SK-N-SH (cell line): ENCODE results near the gene QKI. TPM values are rescaled to one million over a fixed set of nuclear protein-coding genes. Genes with fewer than 3 reads are reported as not detected.

ENCODE experiments used
- CTCF ChIA-PET: fragments of 300-600, 350-600 bp; formaldehyde crosslinking; extraction: SDS; loops from one replicate; lab custom pipeline; 2021; lab: Yijun Ruan, JAX
- POLR2A ChIA-PET: fragments of 350-600 bp; sonication (Branson Sonifier 250); formaldehyde crosslinking; extraction: SDS; loops from one replicate; lab custom pipeline; 2020; ENCODE audit warnings: antibody characterized with exemption, inconsistent platforms; lab: Yijun Ruan, JAX
- DNase-seq: peaks from one replicate; pipeline ENCODE4 v3.0.0; 2012
- H2AFZ ChIP-seq: fragments of 200-600 bp; sonication (generic); 2 replicates; pipeline ENCODE4 v1.8.1; 2016; ENCODE audit warnings: antibody characterized with exemption, mild to moderate bottlenecking, low read depth
- H3F3A ChIP-seq: fragments of 200-600 bp; sonication (generic); replicated peaks from 2 replicates; pipeline ENCODE3; 2016; ENCODE audit warnings: antibody characterized with exemption, mild to moderate bottlenecking; ENCODE audit not compliant: insufficient read depth
- H3K27ac ChIP-seq, 2 experiments: fragments of 200-500 bp in 1 of 2; fragments of 200-600 bp in 1 of 2; sonication (Bioruptor generic) in 1 of 2; sonication (generic), shearing (Covaris generic) in 1 of 2; 2 replicates each; pipeline versions ENCODE4 v1.5.1 to v1.6.1; 2014 to 2016; ENCODE audit warnings: low read depth in 2 of 2, inconsistent platforms in 1 of 2, low read length in 1 of 2, mild to moderate bottlenecking in 1 of 2, mixed read lengths in 1 of 2
- H3K27me3 ChIP-seq: fragments of 200-600 bp; sonication (generic), shearing (Covaris generic); 2 replicates; pipeline ENCODE4 v1.6.1; 2016; ENCODE audit warnings: mixed run types; ENCODE audit not compliant: insufficient read depth
- H3K36me3 ChIP-seq, 2 experiments: fragments of 200-500 bp in 1 of 2; fragments of 200-600 bp in 1 of 2; sonication (Bioruptor generic) in 1 of 2; sonication (generic) in 1 of 2; replicated peaks in 1 of 2; 2 replicates each; pipeline versions ENCODE3 to v1.5.1; 2014 to 2016; ENCODE audit warnings: low read length in 1 of 2, mild to moderate bottlenecking in 1 of 2; ENCODE audit not compliant: insufficient read depth in 2 of 2, control insufficient read depth in 1 of 2
- H3K4me1 ChIP-seq, 2 experiments: fragments of 200-500 bp in 1 of 2; fragments of 200-600 bp in 1 of 2; sonication (Bioruptor generic) in 1 of 2; sonication (generic), shearing (Covaris generic) in 1 of 2; 2 replicates each; pipeline versions ENCODE4 v1.5.1 to v1.6.1; 2014 to 2016; ENCODE audit warnings: low read depth in 1 of 2, low read length in 1 of 2, mixed run types in 1 of 2; ENCODE audit not compliant: insufficient read depth in 2 of 2, control insufficient read depth in 1 of 2
- H3K4me2 ChIP-seq: fragments of 200-600 bp; sonication (generic), shearing (Covaris generic); 2 replicates; pipeline ENCODE4 v1.6.1; 2017; ENCODE audit warnings: mixed run types
- H3K4me3 ChIP-seq, 2 experiments: fragments of 200-500 bp in 1 of 2; fragments of 200-600 bp in 1 of 2; sonication (Bioruptor generic) in 1 of 2; sonication (generic), shearing (Covaris generic) in 1 of 2; 2 replicates each; pipeline versions ENCODE4 v1.5.1 to v1.8.1; 2014 to 2016; ENCODE audit warnings: low read depth in 2 of 2, inconsistent platforms in 1 of 2, low read length in 1 of 2, mild to moderate bottlenecking in 1 of 2, mixed read lengths in 1 of 2, moderate library complexity in 1 of 2
- H3K79me2 ChIP-seq: fragments of 200-600 bp; sonication (generic); 2 replicates; pipeline ENCODE4 v1.8.1; 2017; ENCODE audit warnings: mild to moderate bottlenecking; ENCODE audit not compliant: insufficient read depth
- H3K9ac ChIP-seq: fragments of 200-600 bp; sonication (generic); 2 replicates; pipeline ENCODE4 v1.6.1; 2017; ENCODE audit warnings: mixed run types
- H3K9me2 ChIP-seq: fragments of 200-600 bp; sonication (generic); 2 replicates; pipeline ENCODE4 v1.6.1; 2017; ENCODE audit warnings: mixed run types
- H3K9me3 ChIP-seq: fragments of 200-600 bp; sonication (generic); 2 replicates; pipeline ENCODE4 v1.6.1; 2017; ENCODE audit warnings: mixed run types, mild to moderate bottlenecking, moderate library complexity
- H4K20me1 ChIP-seq: fragments of 200-600 bp; sonication (generic); 2 replicates; pipeline ENCODE4 v1.6.1; 2017; ENCODE audit warnings: mild to moderate bottlenecking, mixed run types; ENCODE audit not compliant: insufficient read depth
- CHD2 ChIP-seq: fragments of 150-350 bp; IDR thresholded peaks from 2 replicates; pipeline ENCODE4 v1.6.1; 2018; ENCODE audit warnings: low read length; ENCODE audit not compliant: partially characterized antibody
- ELF1 ChIP-seq: IDR thresholded peaks from 2 replicates; pipeline ENCODE4 v1.4.0; 2012
- EP300 ChIP-seq, 2 experiments: IDR thresholded peaks; 2 replicates each; pipeline versions ENCODE4 v1.4.0 to v1.6.1; 2012; ENCODE audit warnings: borderline replicate concordance in 1 of 2, low read depth in 1 of 2, low read length in 1 of 2
- EZH2phosphoT487 ChIP-seq: fragments of 200-600 bp; sonication (generic); IDR thresholded peaks from 2 replicates; pipeline ENCODE4 v1.6.1; 2017; ENCODE audit warnings: low read depth, mixed run types, mild to moderate bottlenecking, antibody characterized with exemption, moderate library complexity, borderline replicate concordance
- FOXJ3 ChIP-seq: sonication (generic); formaldehyde crosslinking; IDR thresholded peaks from 2 replicates; pipeline ENCODE4 v1.5.1; 2020; ENCODE audit warnings: mild to moderate bottlenecking, missing genetic modification reagents
- FOXM1 ChIP-seq: IDR thresholded peaks from 2 replicates; pipeline ENCODE4 v1.4.0; 2012; ENCODE audit warnings: low read depth, mild to moderate bottlenecking
- JUND ChIP-seq: IDR thresholded peaks from 2 replicates; pipeline ENCODE4 v1.4.0; 2012
- MXI1 ChIP-seq: IDR thresholded peaks from 2 replicates; pipeline ENCODE4 v1.6.1; 2012; ENCODE audit warnings: mild to moderate bottlenecking, low read depth, low read length, improper control_type of control experiment
- POLR2AphosphoS5 ChIP-seq: IDR thresholded peaks from 2 replicates; pipeline ENCODE4 v1.6.1; 2012; ENCODE audit warnings: low read depth, low read length
- RCOR1 ChIP-seq: fragments of 150-350 bp; IDR thresholded peaks from 2 replicates; pipeline ENCODE4 v1.6.1; 2017; ENCODE audit warnings: antibody characterized with exemption, low read length
- RXRA ChIP-seq: IDR thresholded peaks from 2 replicates; pipeline ENCODE4 v1.4.0; 2012; ENCODE audit warnings: low read depth, mild to moderate bottlenecking, borderline replicate concordance
- SIN3A ChIP-seq: IDR thresholded peaks from 2 replicates; pipeline ENCODE4 v1.6.1; 2012; ENCODE audit warnings: low read depth, mild to moderate bottlenecking, low read length, moderate library complexity, borderline replicate concordance
- SMC3 ChIP-seq: IDR thresholded peaks from 2 replicates; pipeline ENCODE4 v1.6.1; 2012; ENCODE audit warnings: low read depth, low read length, improper control_type of control experiment
- TAF1 ChIP-seq: IDR thresholded peaks from 2 replicates; pipeline ENCODE4 v1.6.1; 2012; ENCODE audit warnings: low read depth, mild to moderate bottlenecking, low read length, moderate library complexity, borderline replicate concordance
- TCF12 ChIP-seq: IDR thresholded peaks from 2 replicates; pipeline ENCODE4 v1.4.0; 2012
- TEAD4 ChIP-seq: IDR thresholded peaks from 2 replicates; pipeline ENCODE4 v1.4.0; 2012; ENCODE audit warnings: mild to moderate bottlenecking, borderline replicate concordance; ENCODE audit not compliant: insufficient read depth
- YY1 ChIP-seq: IDR thresholded peaks from 2 replicates; pipeline ENCODE4 v1.4.0; 2012; ENCODE audit warnings: low read depth, mild to moderate bottlenecking
- WGBS: methylation state at CpG from one replicate; pipeline ENCODE4 v1.1.6; 2017; ENCODE audit warnings: low lambda C conversion rate; 5-methylcytosine and 5-hydroxymethylcytosine counted together
- polyA plus RNA-seq, 3 experiments: library from polyadenylated mRNA; depleted of rRNA; stranded (reverse); fragments of >200 nt; gene quantifications; 2 replicates each; pipeline ENCODE4 v1.2.3, GENCODE V29; 2012
- TF ChIP-seq, protein P1 (sequence below): fragments of 200-600 bp; sonication (generic); IDR thresholded peaks from 2 replicates; pipeline ENCODE4 v1.6.1; 2017; ENCODE audit warnings: antibody characterized with exemption, mild to moderate bottlenecking, moderate library complexity
- TF ChIP-seq, protein P2 (sequence below): IDR thresholded peaks from 2 replicates; pipeline ENCODE4 v1.6.1; 2012; ENCODE audit warnings: mild to moderate bottlenecking, low read depth, low read length, moderate library complexity
- TF ChIP-seq, protein P3 (sequence below): IDR thresholded peaks from 2 replicates; pipeline ENCODE4 v1.4.0; 2012; ENCODE audit warnings: low read depth, borderline replicate concordance
- TF ChIP-seq, protein P4 (sequence below): IDR thresholded peaks from 2 replicates; pipeline ENCODE4; 2012
- TF ChIP-seq, protein P5 (sequence below): IDR thresholded peaks from 2 replicates; pipeline ENCODE4 v1.4.0; 2012; ENCODE audit warnings: low read depth

Gene QKI
- polyA plus RNA-seq, 1 of the 3 experiments (the other 2 are of a cell fraction) = 51.1 TPM

DNA sequence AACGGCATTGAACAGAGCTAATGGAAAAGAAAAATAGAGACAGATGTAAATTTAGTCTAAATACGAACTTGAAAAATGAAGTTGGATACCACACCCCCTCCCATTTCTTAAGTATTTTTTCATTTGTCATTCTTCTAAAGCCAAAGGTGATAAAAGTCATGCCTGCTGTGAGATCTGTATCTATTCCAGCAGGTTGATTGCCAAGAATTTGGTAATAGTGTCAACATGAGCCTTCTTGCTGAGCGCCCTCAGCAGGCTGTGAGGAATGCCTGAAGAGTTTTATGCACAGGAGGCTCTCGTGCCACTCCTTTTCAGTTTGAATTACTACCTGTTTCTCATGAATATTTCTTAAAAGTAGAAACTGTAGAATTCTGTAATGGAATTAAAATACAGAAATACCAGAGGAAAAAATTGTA is 165.4 kb downstream of the QKI start (continued):
- TF ChIP-seq RXRA (no peak), FOXJ3 (CRISPR knock-in tag) (no peak)

DNA sequence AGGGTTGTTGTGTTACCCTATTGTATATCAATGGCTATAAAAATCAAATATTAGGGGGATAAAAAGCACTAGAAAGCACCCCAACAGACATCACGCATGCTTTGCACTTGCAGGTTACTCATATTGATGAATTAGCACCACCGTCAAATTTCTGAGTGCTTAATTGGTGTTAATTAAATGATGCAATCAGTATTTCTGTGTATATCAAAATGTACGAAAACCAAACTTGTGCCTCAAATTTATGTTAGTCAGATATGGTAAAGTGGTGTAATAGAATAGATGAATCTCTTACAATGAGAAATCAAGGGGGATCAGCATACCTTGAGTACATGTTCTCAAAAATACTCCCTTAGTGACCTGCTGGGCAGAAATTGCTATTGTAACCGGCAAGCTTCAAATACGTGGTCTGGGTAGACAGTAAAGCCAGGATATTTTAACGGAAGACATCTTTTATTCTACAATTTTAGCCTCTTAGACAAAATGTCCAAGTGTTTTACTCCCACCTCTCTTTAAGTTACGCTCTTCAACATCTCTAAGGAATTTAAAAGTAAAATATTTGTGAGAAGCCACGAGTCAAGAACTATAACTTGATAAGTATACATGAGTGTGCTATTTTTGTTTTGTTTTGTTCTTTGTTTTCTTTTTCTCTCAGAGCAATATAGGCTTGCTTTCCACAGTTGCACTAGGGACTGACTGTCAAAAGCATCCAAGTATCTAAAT is 166.0 kb downstream of the QKI start:
- no peaks in the 10 kb centered on the region for H3K9me3 ChIP-seq
- H3K9ac ChIP-seq = no peak overlapping the region
- peaks cover 0 to 4% of the 10 kb centered on the region in 2 experiments; a peak in 1 of 4 replicates for H3K4me1 ChIP-seq
- no peak overlapping the region for H3K4me2 ChIP-seq
- POLR2A ChIA-PET = no interaction called here
- no peak for DNase-seq
- TF ChIP-seq EP300 (IDR thresholded peaks at IDR 0.05; ENCODE audit: borderline replicate concordance in 1 of 2, low read depth in 1 of 2, low read length in 1 of 2) = no peak
- TF ChIP-seq POLR2AphosphoS5 = no peak
- TF ChIP-seq, protein P1, sequence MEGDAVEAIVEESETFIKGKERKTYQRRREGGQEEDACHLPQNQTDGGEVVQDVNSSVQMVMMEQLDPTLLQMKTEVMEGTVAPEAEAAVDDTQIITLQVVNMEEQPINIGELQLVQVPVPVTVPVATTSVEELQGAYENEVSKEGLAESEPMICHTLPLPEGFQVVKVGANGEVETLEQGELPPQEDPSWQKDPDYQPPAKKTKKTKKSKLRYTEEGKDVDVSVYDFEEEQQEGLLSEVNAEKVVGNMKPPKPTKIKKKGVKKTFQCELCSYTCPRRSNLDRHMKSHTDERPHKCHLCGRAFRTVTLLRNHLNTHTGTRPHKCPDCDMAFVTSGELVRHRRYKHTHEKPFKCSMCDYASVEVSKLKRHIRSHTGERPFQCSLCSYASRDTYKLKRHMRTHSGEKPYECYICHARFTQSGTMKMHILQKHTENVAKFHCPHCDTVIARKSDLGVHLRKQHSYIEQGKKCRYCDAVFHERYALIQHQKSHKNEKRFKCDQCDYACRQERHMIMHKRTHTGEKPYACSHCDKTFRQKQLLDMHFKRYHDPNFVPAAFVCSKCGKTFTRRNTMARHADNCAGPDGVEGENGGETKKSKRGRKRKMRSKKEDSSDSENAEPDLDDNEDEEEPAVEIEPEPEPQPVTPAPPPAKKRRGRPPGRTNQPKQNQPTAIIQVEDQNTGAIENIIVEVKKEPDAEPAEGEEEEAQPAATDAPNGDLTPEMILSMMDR = no peak
- TF ChIP-seq, protein P2, sequence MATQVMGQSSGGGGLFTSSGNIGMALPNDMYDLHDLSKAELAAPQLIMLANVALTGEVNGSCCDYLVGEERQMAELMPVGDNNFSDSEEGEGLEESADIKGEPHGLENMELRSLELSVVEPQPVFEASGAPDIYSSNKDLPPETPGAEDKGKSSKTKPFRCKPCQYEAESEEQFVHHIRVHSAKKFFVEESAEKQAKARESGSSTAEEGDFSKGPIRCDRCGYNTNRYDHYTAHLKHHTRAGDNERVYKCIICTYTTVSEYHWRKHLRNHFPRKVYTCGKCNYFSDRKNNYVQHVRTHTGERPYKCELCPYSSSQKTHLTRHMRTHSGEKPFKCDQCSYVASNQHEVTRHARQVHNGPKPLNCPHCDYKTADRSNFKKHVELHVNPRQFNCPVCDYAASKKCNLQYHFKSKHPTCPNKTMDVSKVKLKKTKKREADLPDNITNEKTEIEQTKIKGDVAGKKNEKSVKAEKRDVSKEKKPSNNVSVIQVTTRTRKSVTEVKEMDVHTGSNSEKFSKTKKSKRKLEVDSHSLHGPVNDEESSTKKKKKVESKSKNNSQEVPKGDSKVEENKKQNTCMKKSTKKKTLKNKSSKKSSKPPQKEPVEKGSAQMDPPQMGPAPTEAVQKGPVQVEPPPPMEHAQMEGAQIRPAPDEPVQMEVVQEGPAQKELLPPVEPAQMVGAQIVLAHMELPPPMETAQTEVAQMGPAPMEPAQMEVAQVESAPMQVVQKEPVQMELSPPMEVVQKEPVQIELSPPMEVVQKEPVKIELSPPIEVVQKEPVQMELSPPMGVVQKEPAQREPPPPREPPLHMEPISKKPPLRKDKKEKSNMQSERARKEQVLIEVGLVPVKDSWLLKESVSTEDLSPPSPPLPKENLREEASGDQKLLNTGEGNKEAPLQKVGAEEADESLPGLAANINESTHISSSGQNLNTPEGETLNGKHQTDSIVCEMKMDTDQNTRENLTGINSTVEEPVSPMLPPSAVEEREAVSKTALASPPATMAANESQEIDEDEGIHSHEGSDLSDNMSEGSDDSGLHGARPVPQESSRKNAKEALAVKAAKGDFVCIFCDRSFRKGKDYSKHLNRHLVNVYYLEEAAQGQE = no peak
- no peak for TF ChIP-seq YY1
- TF ChIP-seq, protein P3, sequence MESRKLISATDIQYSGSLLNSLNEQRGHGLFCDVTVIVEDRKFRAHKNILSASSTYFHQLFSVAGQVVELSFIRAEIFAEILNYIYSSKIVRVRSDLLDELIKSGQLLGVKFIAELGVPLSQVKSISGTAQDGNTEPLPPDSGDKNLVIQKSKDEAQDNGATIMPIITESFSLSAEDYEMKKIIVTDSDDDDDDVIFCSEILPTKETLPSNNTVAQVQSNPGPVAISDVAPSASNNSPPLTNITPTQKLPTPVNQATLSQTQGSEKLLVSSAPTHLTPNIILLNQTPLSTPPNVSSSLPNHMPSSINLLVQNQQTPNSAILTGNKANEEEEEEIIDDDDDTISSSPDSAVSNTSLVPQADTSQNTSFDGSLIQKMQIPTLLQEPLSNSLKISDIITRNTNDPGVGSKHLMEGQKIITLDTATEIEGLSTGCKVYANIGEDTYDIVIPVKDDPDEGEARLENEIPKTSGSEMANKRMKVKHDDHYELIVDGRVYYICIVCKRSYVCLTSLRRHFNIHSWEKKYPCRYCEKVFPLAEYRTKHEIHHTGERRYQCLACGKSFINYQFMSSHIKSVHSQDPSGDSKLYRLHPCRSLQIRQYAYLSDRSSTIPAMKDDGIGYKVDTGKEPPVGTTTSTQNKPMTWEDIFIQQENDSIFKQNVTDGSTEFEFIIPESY = no peak
- no peak for TF ChIP-seq ELF1
- TF ChIP-seq, protein P4, sequence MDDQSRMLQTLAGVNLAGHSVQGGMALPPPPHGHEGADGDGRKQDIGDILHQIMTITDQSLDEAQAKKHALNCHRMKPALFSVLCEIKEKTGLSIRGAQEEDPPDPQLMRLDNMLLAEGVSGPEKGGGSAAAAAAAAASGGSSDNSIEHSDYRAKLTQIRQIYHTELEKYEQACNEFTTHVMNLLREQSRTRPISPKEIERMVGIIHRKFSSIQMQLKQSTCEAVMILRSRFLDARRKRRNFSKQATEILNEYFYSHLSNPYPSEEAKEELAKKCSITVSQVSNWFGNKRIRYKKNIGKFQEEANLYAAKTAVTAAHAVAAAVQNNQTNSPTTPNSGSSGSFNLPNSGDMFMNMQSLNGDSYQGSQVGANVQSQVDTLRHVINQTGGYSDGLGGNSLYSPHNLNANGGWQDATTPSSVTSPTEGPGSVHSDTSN = no peak
- no peak for TF ChIP-seq MXI1
- no peak for TF ChIP-seq EZH2phosphoT487
- TF ChIP-seq SIN3A = no peak
- no peak for TF ChIP-seq SMC3
- no peak for TF ChIP-seq TAF1
- no peak for TF ChIP-seq JUND
- TF ChIP-seq TCF12 = no peak
- no peak for TF ChIP-seq FOXM1
- TF ChIP-seq TEAD4 = no peak
- TF ChIP-seq, protein P5, sequence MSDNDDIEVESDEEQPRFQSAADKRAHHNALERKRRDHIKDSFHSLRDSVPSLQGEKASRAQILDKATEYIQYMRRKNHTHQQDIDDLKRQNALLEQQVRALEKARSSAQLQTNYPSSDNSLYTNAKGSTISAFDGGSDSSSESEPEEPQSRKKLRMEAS = no peak
- no peak for TF ChIP-seq CHD2
- TF ChIP-seq RCOR1 = no peak
- no peak overlapping the region for H3K4me3 ChIP-seq
- H3K9me2 ChIP-seq = no peaks in the 10 kb centered on the region
- peaks cover 3% of the 10 kb centered on the region for H3F3A ChIP-seq
- 91% methylated on average over 8 of the region's 8 CpGs for WGBS
- H3K27me3 ChIP-seq = no peaks in the 10 kb centered on the region
- peaks cover 0 to 4% of the 10 kb centered on the region in 2 experiments for H3K36me3 ChIP-seq
- H3K27ac ChIP-seq = no peak overlapping the region
- H2AFZ ChIP-seq = no peak overlapping the region
- H4K20me1 ChIP-seq = no peaks in the 10 kb centered on the region
- H3K79me2 ChIP-seq = no peaks in the 10 kb centered on the region
- CTCF ChIA-PET = no interaction called here
